A549 (cell line): ENCODE results near the gene P4HA2. TPM values are rescaled to one million over a fixed set of nuclear protein-coding genes. Genes with fewer than 3 reads are reported as not detected.

Experiments
- ATAC-seq, 2 experiments: fragments of 200-7000 bp in 1 of 2; fragments of >200 bp in 1 of 2; cut with Nextera tagmentation in 1 of 2; cut with Tn5 transposase in 1 of 2; 3 replicates each; pipeline versions ENCODE4 v1.8.0 to v1.9.1; 2018 to 2020; ENCODE audit warnings: mild to moderate bottlenecking in 1 of 2, moderate library complexity in 1 of 2
- CTCF ChIA-PET: fragments of 300-600 bp; sonication (Branson Sonifier 250); formaldehyde crosslinking; extraction: SDS; loops from one replicate; lab custom pipeline; 2021; ENCODE audit warnings: antibody characterized with exemption, inconsistent platforms; lab: Yijun Ruan, JAX
- POLR2A ChIA-PET: fragments of 350-600 bp; formaldehyde crosslinking; extraction: SDS; loops from one replicate; lab custom pipeline; 2021; ENCODE audit warnings: antibody characterized with exemption, inconsistent platforms; lab: Yijun Ruan, JAX
- DNase-seq, 2 experiments: peaks; one replicate each; pipeline versions ENCODE4 v3.0.0 to v3.0.0-alpha.2; 2011 to 2016; ENCODE audit warnings: low read depth in 1 of 2, low spot score in 1 of 2
- FAIRE-seq: peaks from 2 replicates; lab custom pipeline; 2011; peaks lifted over from hg19 to GRCh38; lab: Jason Lieb, UNC
- H3K27ac ChIP-seq, 2 experiments: fragments of >200 bp; sonication (Bioruptor Twin); formaldehyde crosslinking; 3 replicates each; pipeline ENCODE4 v1.5.1; 2016 to 2017
- H3K4me1 ChIP-seq: fragments of >200 bp; sonication (Bioruptor Twin); formaldehyde crosslinking; 3 replicates; pipeline ENCODE4 v1.6.1; 2016
- H3K4me2 ChIP-seq: fragments of >200 bp; sonication (Bioruptor Twin); formaldehyde crosslinking; 3 replicates; pipeline ENCODE4 v1.6.1; 2016
- H3K4me3 ChIP-seq: fragments of >200 bp; sonication (Bioruptor Twin); formaldehyde crosslinking; 3 replicates; pipeline ENCODE4 v1.5.1; 2016
- H3K9me3 ChIP-seq: fragments of >200 bp; sonication (Bioruptor Twin); formaldehyde crosslinking; 3 replicates; pipeline ENCODE4 v1.6.1; 2016
- CBX2 ChIP-seq: fragments of 200-600 bp; sonication (generic); IDR thresholded peaks from 2 replicates; pipeline ENCODE4 v1.6.1; 2016; ENCODE audit warnings: low read depth, mild to moderate bottlenecking, borderline replicate concordance
- CBX8 ChIP-seq: fragments of 200-600 bp; sonication (generic); IDR thresholded peaks from 2 replicates; pipeline ENCODE4 v1.6.1; 2016
- CHD2 ChIP-seq: fragments of 150-350 bp; IDR thresholded peaks from 2 replicates; pipeline ENCODE4 v1.6.1; 2014; ENCODE audit warnings: low read length; ENCODE audit not compliant: partially characterized antibody
- FOSB ChIP-seq: fragments of 250-450 bp; sonication (Bioruptor Pico); IDR thresholded peaks from 2 replicates; pipeline ENCODE4 v1.5.0; 2020; ENCODE audit warnings: mild to moderate bottlenecking, moderate library complexity
- HEYL ChIP-seq: fragments of 250-450 bp; sonication (Bioruptor Pico); IDR thresholded peaks from 2 replicates; pipeline ENCODE4 v1.8.0; 2021; ENCODE audit warnings: mild to moderate bottlenecking, moderate library complexity
- MYC ChIP-seq: IDR thresholded peaks from 2 replicates; pipeline ENCODE4 v1.6.1; 2012; ENCODE audit warnings: mild to moderate bottlenecking, inconsistent platforms, low read length, improper control_type of control experiment, borderline replicate concordance
- NR3C1 ChIP-seq: fragments of >200 bp; sonication (Bioruptor Twin); formaldehyde crosslinking; IDR thresholded peaks from 3 replicates; pipeline ENCODE4 v1.6.1; 2017
- PHF8 ChIP-seq: fragments of 200-600 bp; sonication (generic); IDR thresholded peaks from 2 replicates; pipeline ENCODE4 v1.6.1; 2016; ENCODE audit warnings: low read depth, mild to moderate bottlenecking, antibody characterized with exemption, moderate library complexity, borderline replicate concordance
- POLR2A ChIP-seq: IDR thresholded peaks from 2 replicates; pipeline ENCODE4 v1.6.1; 2012; ENCODE audit warnings: mild to moderate bottlenecking, low read length
- RAD21 ChIP-seq, 2 experiments: fragments of >200 bp in 1 of 2; sonication (Bioruptor Twin) in 1 of 2; formaldehyde crosslinking in 1 of 2; IDR thresholded peaks in 1 of 2; conservative IDR thresholded peaks in 1 of 2; 2 replicates in 1 of 2; 3 replicates in 1 of 2; pipeline ENCODE4 v1.6.1; 2012 to 2018; ENCODE audit warnings: inconsistent platforms in 1 of 2
- RCOR1 ChIP-seq: fragments of 150-350 bp; IDR thresholded peaks from 2 replicates; pipeline ENCODE4 v1.6.1; 2014; ENCODE audit warnings: antibody characterized with exemption, low read length, low read depth
- TFCP2L1 ChIP-seq: fragments of 250-450 bp; sonication (Bioruptor Pico); IDR thresholded peaks from 2 replicates; pipeline ENCODE4 v1.5.0; 2021; ENCODE audit warnings: mild to moderate bottlenecking
- TP53 ChIP-seq: fragments of 250-450 bp; sonication (Bioruptor Pico); IDR thresholded peaks from 2 replicates; pipeline ENCODE4 v1.5.0; 2021; ENCODE audit warnings: mild to moderate bottlenecking, moderate library complexity
- ZFP36 ChIP-seq: fragments of 450-650 bp; IDR thresholded peaks from 2 replicates; pipeline ENCODE4 v1.6.1; 2014; ENCODE audit warnings: borderline replicate concordance; ENCODE audit not compliant: partially characterized antibody
- WGBS: methylation state at CpG from one replicate; pipeline ENCODE4 v1.1.6; 2017; ENCODE audit errors: missing lambda C conversion rate; 5-methylcytosine and 5-hydroxymethylcytosine counted together
- polyA plus RNA-seq, 4 experiments: library from polyadenylated mRNA; depleted of rRNA in 3 of 4; stranded (reverse); fragments of >200 nt; fragmentation: RNase III in 1 of 4; extraction: RNeasy Plus Mini Kit Qiagen cat#74134 plus additional on column Dnase treatment in 1 of 4; gene quantifications; 2 replicates in 3 of 4; 3 replicates in 1 of 4; pipeline ENCODE4 v1.2.3, GENCODE V29; 2011 to 2017
- TF ChIP-seq, protein P1 (sequence below): fragments of 200-600 bp; sonication (generic); IDR thresholded peaks from 2 replicates; pipeline ENCODE4 v1.6.1; 2016; ENCODE audit warnings: antibody characterized with exemption, mild to moderate bottlenecking, moderate library complexity
- TF ChIP-seq, protein P2 (sequence below): fragments of >200 bp; sonication (Bioruptor Twin); formaldehyde crosslinking; IDR thresholded peaks from 3 replicates; pipeline ENCODE4 v1.5.1; 2016
- TF ChIP-seq, protein P3 (sequence below): fragments of >200 bp; sonication (Bioruptor Twin); formaldehyde crosslinking; IDR thresholded peaks from 2 replicates; pipeline ENCODE4 v1.6.1; 2016
- TF ChIP-seq, protein P4 (sequence below): IDR thresholded peaks from 2 replicates; pipeline ENCODE4 v1.6.1; 2012; ENCODE audit warnings: low read depth, borderline replicate concordance

Gene P4HA2
- polyA plus RNA-seq, 2 of the 4 experiments (the other 2 are of a cell fraction), result 36.4 to 45.0 TPM

DNA sequence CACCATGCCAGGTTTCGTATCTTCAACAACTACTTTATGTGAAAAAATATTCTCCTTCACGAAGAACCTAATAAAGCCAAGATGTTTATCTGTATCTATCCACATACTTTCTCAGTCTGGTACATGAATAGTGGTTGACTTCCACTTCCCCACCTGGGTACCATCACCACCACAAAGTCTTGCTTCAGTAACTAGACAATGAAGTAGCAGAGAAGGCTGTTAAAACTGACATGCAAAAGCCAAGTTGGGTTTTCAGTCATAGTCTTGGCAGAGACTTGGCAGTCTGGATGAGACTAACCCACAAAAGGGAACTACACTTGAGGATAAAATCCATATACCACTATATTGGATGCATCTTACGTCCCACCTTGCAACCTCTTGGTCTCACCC is 5.0 kb downstream of the P4HA2 start (continued):
- TF ChIP-seq, protein P1, sequence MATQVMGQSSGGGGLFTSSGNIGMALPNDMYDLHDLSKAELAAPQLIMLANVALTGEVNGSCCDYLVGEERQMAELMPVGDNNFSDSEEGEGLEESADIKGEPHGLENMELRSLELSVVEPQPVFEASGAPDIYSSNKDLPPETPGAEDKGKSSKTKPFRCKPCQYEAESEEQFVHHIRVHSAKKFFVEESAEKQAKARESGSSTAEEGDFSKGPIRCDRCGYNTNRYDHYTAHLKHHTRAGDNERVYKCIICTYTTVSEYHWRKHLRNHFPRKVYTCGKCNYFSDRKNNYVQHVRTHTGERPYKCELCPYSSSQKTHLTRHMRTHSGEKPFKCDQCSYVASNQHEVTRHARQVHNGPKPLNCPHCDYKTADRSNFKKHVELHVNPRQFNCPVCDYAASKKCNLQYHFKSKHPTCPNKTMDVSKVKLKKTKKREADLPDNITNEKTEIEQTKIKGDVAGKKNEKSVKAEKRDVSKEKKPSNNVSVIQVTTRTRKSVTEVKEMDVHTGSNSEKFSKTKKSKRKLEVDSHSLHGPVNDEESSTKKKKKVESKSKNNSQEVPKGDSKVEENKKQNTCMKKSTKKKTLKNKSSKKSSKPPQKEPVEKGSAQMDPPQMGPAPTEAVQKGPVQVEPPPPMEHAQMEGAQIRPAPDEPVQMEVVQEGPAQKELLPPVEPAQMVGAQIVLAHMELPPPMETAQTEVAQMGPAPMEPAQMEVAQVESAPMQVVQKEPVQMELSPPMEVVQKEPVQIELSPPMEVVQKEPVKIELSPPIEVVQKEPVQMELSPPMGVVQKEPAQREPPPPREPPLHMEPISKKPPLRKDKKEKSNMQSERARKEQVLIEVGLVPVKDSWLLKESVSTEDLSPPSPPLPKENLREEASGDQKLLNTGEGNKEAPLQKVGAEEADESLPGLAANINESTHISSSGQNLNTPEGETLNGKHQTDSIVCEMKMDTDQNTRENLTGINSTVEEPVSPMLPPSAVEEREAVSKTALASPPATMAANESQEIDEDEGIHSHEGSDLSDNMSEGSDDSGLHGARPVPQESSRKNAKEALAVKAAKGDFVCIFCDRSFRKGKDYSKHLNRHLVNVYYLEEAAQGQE, result no peak
- TF ChIP-seq HEYL (no peak), MYC (no peak)

DNA sequence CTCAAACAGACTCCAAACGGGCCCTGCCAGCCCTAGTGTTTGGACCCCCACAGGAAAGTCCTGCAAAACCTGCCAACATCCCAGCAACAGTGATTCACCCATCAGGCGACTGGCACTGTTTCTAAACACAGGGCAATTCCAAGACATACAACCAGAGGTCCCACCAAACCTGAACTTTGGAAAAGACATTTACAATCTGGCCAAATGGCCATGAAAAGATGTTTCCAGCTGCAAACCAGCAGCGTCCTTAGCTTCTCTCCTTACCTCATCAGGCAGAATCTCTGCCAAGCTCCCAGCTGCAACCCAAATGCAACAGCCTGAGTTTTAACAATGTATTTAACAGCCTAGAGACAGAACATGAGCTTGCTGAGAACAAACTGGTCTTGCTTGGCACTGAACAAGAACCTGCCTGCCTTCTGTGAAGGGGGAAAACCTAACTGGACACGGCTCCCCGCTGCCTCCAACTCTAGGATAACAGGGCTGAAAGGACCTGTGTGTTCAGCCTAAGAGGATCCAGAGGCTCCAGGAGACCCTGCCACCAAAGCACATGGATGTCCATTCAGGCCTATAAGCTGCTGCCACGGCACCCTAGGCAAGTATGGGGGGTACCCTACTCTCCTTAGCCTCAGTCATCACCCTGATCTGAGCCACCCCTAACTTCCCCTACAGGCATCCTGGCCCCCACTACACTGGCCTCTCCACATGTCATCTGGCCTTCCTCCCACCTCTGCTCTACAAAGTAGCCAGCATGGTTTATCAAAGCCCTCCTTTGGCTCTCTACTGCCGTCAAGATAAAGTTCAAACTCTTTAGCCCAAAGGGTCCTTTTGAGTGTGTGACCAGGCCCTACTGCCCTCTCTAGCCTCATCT is 5.6 kb downstream of the P4HA2 start:
- H3K9me3 ChIP-seq, result no peaks in the 10 kb centered on the region
- H3K4me2 ChIP-seq, result no peak overlapping the region
- H3K4me3 ChIP-seq, result no peak overlapping the region
- CTCF ChIA-PET, result interaction anchor here (0.9 to 7.0 kb wide), 2 partner anchors 16 to 18 kb away, joined by 3 to 39 read pairs; no protein-coding TSS in a partner anchor
- WGBS, result 84% methylated on average over 7 of the region's 7 CpGs
- FAIRE-seq (no peak), ATAC-seq (no peak; a peak in 1 of 6 replicates), DNase-seq (no peak)
- TF ChIP-seq PHF8, result no peak
- TF ChIP-seq ZFP36, result no peak
- TF ChIP-seq RAD21 (conservative IDR thresholded peaks at IDR 0.05 in 1 of 2, IDR thresholded peaks at IDR 0.05 in 1 of 2), result no peak
- TF ChIP-seq TFCP2L1, result no peak
- TF ChIP-seq, protein P2, sequence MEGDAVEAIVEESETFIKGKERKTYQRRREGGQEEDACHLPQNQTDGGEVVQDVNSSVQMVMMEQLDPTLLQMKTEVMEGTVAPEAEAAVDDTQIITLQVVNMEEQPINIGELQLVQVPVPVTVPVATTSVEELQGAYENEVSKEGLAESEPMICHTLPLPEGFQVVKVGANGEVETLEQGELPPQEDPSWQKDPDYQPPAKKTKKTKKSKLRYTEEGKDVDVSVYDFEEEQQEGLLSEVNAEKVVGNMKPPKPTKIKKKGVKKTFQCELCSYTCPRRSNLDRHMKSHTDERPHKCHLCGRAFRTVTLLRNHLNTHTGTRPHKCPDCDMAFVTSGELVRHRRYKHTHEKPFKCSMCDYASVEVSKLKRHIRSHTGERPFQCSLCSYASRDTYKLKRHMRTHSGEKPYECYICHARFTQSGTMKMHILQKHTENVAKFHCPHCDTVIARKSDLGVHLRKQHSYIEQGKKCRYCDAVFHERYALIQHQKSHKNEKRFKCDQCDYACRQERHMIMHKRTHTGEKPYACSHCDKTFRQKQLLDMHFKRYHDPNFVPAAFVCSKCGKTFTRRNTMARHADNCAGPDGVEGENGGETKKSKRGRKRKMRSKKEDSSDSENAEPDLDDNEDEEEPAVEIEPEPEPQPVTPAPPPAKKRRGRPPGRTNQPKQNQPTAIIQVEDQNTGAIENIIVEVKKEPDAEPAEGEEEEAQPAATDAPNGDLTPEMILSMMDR, result no peak
- no peak for TF ChIP-seq CHD2
- TF ChIP-seq, protein P3, sequence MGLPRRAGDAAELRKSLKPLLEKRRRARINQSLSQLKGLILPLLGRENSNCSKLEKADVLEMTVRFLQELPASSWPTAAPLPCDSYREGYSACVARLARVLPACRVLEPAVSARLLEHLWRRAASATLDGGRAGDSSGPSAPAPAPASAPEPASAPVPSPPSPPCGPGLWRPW, result no peak
- TF ChIP-seq MYC, result no peak
- no peak for TF ChIP-seq RCOR1
- TF ChIP-seq FOSB (CRISPR knock-in tag), result no peak
- TF ChIP-seq TP53 (CRISPR knock-in tag), result no peak
- no peak for TF ChIP-seq CBX2
- TF ChIP-seq, protein P4, sequence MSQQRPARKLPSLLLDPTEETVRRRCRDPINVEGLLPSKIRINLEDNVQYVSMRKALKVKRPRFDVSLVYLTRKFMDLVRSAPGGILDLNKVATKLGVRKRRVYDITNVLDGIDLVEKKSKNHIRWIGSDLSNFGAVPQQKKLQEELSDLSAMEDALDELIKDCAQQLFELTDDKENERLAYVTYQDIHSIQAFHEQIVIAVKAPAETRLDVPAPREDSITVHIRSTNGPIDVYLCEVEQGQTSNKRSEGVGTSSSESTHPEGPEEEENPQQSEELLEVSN, result no peak
- TF ChIP-seq NR3C1, result no peak
- TF ChIP-seq CBX8, result no peak
- TF ChIP-seq POLR2A, result no peak
- TF ChIP-seq, all 56 proteins: peak for 0
- Histone ChIP-seq H3K4me1 (peaks cover 17% of the 10 kb centered on the region; the same call in 2 of the 3 replicates), H3K27ac (no peak overlapping the region)
- POLR2A ChIA-PET, result interaction anchor here (1.0 kb wide), 1 partner anchor 72 kb away, joined by 3 read pairs; the partner anchor contains the start of gene SLC22A4
